ENCODE data around the gene BHLHE41.
A peak's percentile ranks its signal among the peaks of the same experiment; 100 is the strongest.

BHLHE41 gene

GRCh38 chr12:26133521-26133920, 8.7 kb upstream of the BHLHE41 start:
- no peak for DNase-seq

DNA sequence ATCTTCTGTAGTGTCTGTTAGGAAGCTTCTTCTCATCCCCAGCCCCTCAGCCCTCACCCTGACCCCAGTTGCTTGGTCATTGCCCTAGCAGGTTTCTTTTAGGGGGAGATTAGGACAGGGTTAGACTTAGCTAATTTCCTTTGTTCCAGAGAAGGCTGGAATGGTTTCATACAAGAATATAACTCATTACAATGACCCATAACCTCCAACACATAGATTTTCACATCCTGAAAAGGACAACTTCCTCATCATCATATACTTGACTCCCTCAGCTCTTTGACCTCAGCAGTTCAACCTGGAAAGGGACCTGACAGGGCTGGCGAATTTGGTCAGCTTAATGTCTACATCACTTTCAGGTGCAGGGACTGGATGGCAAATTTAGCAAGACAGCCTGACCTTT, 8.0 kb upstream of the BHLHE41 start:
- DNase-seq: no peak

GRCh38 chr12:26131936-26132335, 7.1 kb upstream of the BHLHE41 start:
- DNase-seq: no peak

GRCh38 chr12:26130728-26131127, 5.9 kb upstream of the BHLHE41 start:
- DNase-seq: no peak

DNA sequence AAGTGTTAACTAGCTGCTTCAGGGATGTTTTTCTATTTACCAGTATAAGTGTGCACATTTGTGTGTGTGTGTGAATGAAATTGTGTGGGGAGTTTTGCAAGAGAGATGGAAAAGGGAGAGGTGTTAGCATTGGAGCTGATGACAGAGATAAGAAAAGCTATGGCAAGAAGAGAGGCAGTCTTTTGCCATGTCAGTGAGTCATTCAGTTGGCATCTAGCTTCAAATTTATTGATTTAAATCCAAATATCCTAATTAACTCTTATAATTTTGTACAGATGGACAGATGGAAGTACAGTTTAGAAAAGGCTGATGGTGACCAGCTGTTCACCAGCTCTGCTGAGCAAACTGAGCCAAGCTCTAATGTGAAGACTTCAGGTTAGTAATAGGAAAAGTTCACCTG, 3.3 kb upstream of the BHLHE41 start:
- DNase-seq: no peak

DNA sequence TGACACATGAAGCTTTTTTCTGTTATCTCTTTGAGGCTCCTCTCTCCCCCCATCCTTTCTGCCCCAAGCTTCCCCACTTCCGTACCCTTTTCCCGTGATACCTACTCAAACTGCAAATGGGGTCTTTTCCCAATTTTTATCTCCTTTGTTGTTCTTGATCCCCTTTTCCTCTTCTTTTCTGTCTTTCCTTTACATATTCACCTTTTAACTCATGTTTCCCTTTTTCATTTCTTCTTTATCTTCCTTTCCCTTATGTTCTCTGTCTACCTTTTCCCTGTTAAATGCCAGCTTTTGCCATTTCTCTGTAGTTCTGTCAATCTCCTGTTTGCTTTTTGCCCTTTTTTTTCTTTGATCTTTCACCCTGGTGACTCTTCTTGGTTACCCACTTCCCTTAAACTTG, 2.6 kb upstream of the BHLHE41 start:
- DNase-seq: no peak

GRCh38 chr12:26126340-26127284, 1.8 kb upstream of the BHLHE41 start:
- peak; percentile 66 for DNase-seq

GRCh38 chr12:26125400-26126339, 833 bp upstream of the BHLHE41 start:
- DNase-seq: peak; percentile 66

- no peak for DNase-seq
Observed at GRCh38 chr12:26123482-26123980, 1.3 kb downstream of the BHLHE41 start.

DNA sequence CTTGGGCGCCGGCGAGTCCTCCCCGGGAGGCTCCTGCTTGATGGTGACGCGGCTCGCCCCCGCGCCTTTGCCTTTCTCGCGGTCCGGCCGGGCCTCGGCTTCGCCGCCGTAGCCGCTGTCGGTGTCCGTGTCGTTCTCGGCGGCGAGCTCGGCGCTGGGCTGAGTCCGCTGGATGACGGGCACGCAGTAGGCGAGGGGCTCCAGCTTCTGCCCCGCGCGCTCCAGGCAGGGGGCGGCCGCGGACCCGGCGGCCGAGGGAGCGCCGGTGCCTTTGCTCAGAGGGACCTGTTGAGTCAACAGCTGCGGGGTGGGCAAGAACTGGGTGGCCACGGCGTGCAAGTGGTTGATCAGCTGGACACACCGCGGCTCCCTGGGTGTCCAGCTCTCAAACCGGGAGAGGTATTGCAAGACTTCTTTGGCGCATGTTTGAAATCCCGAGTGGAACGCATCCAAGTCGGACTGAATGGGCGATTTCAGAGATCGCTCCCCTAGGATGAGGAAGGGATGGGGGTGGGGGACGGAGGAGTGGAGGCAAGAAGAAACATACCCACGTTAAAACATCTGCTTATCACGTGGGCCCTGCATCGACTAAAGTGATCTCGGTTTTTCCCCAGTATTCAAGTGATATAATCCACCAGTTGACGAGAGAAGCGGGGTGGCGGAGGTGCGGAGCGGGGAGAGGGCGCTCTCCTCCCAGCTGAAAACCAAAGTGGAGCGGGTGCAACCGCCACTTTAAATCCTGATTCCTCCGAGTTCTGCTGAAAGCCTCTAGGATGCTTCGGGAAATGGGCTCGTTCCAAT, 2.0 kb downstream of the BHLHE41 start:
- DNase-seq: peak; percentile 56

GRCh38 chr12:26122061-26122680, 2.7 kb downstream of the BHLHE41 start:
- peak; percentile 56 for DNase-seq

DNA sequence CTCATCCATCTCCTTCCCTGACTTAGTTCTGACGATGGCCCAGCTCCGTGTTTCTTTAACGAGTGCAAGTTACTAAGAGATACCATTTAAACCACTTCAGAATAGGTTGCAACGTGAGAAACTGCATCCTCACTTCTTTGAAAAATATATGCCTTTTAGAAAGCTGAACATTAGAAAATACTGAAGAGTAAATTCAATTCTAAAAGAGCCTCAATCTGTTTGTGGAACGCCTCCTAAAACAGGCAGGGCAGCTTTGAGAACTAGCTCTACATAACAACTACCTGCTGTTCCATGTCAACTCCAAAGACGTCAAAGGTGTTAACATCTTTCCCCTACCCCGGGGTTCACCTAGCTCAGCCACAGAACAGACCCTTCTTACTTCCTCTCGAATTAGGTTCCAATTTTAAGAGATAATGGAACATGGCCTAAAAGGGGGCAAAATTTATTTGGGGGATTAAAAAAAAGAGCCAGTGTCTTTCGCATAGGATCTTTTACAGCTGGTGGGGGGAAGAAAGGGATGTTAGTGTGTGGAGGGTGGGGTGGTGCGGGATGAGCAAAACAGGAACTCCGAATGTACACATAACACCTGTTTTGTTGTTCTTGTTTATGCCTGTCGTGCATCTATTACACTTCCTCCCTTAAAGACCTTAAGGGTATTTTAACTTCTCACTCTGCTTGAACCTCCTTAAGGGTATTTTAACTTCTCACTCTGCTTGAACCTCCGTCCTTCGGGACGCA, 3.3 kb downstream of the BHLHE41 start:
- no peak for DNase-seq

DNA sequence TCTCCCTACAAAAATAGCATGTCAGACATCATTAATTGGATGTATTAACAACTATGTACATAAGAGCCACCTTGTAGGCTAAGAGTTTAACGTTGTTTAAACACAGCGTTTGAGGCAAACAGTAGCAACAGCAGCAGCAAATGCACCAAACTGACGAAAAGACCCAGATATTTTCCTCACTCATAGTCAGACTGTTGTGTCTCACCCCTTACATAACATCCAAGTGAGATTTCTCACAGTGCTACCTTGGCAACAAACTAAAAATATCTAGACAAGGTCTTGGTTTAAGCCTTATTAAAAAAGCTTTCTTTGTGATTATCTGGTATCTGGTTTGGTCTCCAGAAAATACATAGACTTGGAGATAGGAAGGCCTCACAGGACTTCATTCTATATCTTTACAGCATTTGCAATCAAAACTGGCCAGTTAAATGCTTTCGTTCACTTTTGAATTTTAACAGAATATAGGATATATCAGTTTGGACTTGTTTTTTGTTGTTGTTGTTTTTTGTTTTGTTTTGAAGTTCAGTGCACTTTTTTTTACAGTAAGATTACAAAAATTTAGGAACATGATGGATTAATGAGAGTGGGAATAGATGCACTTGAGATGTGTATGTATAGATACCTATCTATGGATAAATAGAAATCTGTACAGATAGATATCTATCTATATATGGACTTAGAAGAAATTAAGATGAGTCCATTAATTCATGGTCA, 4.1 kb downstream of the BHLHE41 start:
- DNase-seq: no peak

GRCh38 chr12:26119391-26119989, 5.3 kb downstream of the BHLHE41 start:
- peak; percentile 16 for DNase-seq

GRCh38 chr12:26118308-26118707, 6.5 kb downstream of the BHLHE41 start:
- DNase-seq: no peak

- no peak for DNase-seq
Observed at GRCh38 chr12:26116829-26117715, 7.8 kb downstream of the BHLHE41 start.

DNA sequence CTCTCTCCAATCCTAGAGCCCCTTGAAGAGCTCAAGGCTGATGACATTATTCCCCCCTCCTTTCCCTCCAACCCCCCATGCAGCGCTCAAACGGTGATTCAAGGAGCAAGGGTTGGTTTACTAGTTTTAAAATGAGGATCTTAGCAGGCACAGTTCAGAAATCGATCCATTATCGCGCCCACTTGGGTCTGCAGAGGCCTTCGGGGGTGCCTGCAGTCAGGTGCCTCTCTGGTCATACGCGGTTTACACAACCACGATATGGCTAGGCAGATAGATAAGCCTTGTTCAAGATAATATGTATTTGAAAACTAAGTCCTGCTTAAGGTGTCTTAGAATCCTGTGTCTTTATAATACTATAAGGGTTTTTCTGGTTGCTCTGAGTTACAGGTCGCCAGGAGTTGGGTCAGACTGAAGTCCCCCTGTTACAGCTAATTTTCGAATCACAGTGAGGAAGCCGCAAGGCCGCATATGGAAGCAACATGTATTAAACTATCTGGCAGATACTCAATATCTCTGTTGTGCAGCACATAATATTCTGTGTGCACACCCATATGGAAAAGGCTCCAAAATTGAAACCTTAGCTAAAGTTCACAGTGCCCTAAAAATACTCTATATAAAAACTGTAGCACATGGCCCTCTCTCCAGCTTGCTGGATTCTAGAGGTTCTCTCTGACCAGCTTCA, 10.0 kb downstream of the BHLHE41 start:
- no peak for DNase-seq

Data from NCI-H146 (cell line).